ENCODE data around the gene GALNT6.

GALNT6 gene

GRCh38 chr12:51382173-51382572 is 9.0 kb downstream of the GALNT6 start:
- no peak overlapping the region for H3K27ac ChIP-seq

GRCh38 chr12:51381226-51382079 is 9.8 kb downstream of the GALNT6 start:
- TF ChIP-seq ZFX (IDR thresholded peaks at IDR 0.05; ENCODE audit: borderline replicate concordance) (no peak), CTCF (IDR thresholded peaks at IDR 0.05) (no peak)
- no peak overlapping the region for H3K27ac ChIP-seq

More at GRCh38 chr12:51382173-51382572, 9.0 kb downstream of the GALNT6 start:
- TF ChIP-seq CTCF (IDR thresholded peaks at IDR 0.05) (no peak), ZFX (IDR thresholded peaks at IDR 0.05; ENCODE audit: borderline replicate concordance) (no peak)

- H3K27ac ChIP-seq = no peak overlapping the region
- TF ChIP-seq ZFX (IDR thresholded peaks at IDR 0.05; ENCODE audit: borderline replicate concordance) (no peak), CTCF (IDR thresholded peaks at IDR 0.05) (no peak)
These were observed 11.6 kb downstream of the GALNT6 start for GRCh38 chr12:51379571-51379970.

- TF ChIP-seq CTCF (IDR thresholded peaks at IDR 0.05) (no peak), ZFX (IDR thresholded peaks at IDR 0.05; ENCODE audit: borderline replicate concordance) (no peak)
- no peak overlapping the region for H3K27ac ChIP-seq
These were observed 12.5 kb downstream of the GALNT6 start for GRCh38 chr12:51378749-51379148.

- TF ChIP-seq ZFX (IDR thresholded peaks at IDR 0.05; ENCODE audit: borderline replicate concordance) (no peak), CTCF (IDR thresholded peaks at IDR 0.05) (peak; percentile 28)
- no peak overlapping the region for H3K27ac ChIP-seq
These were observed 13.9 kb downstream of the GALNT6 start for GRCh38 chr12:51377099-51377984.

- no peak for TF ChIP-seq CTCF (IDR thresholded peaks at IDR 0.05)
- no peak for TF ChIP-seq ZFX (IDR thresholded peaks at IDR 0.05; ENCODE audit: borderline replicate concordance)
- H3K27ac ChIP-seq = no peak overlapping the region
These were observed 16.4 kb downstream of the GALNT6 start for GRCh38 chr12:51374856-51375255.
